ENCODE data around the gene PCK2.

The PCK2 gene

DNA sequence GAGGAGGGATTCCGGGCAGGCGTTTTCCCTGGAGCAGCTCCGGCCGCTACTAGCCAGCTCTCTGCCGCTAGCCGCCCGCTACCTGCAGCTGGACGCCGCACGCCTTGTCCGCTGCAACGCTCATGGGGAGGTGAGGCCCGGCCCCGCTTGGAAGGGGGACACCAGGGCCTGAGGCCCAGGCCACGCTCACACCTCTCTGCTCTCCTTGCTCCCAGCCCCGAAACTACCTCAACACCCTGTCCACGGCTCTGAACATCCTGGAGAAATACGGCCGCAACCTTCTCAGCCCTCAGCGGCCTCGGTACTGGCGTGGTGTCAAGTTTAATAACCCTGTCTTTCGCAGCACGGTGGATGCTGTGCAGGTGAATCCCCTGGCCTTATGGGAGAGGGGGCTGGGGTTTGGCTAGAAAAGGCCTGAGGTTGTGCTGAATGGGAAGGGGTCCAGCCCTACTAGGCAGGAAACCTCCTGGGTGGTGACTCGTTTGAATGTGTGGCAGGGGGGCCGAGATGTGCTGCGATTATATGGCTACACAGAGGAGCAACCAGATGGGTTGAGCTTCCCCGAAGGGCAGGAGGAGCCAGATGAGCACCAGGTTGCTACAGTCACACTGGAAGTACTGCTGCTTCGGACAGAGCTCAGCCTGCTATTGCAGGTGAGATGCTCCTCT lies 53.8 kb downstream of the PCK2 start:
- TF ChIP-seq NFIC (IDR thresholded peaks at IDR 0.05) (no peak), YY1 (IDR thresholded peaks at IDR 0.05; ENCODE audit: low read depth) (no peak), CEBPB (IDR thresholded peaks at IDR 0.05) (no peak)

GRCh38 chr14:24149302-24149969 lies 55.3 kb downstream of the PCK2 start:
- no peak for TF ChIP-seq TEAD4 (IDR thresholded peaks at IDR 0.05)
- no peak for TF ChIP-seq RAD21 (IDR thresholded peaks at IDR 0.05; ENCODE audit: low read depth)
- no peak for TF ChIP-seq TCF12 (IDR thresholded peaks at IDR 0.05; ENCODE audit: low read depth)
- TF ChIP-seq ZBTB7A (IDR thresholded peaks at IDR 0.05; ENCODE audit: low read depth) = no peak
- TF ChIP-seq CREB1 (IDR thresholded peaks at IDR 0.05; ENCODE audit: low read depth) = no peak
- TF ChIP-seq, protein P1, sequence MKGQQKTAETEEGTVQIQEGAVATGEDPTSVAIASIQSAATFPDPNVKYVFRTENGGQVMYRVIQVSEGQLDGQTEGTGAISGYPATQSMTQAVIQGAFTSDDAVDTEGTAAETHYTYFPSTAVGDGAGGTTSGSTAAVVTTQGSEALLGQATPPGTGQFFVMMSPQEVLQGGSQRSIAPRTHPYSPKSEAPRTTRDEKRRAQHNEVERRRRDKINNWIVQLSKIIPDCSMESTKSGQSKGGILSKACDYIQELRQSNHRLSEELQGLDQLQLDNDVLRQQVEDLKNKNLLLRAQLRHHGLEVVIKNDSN (IDR thresholded peaks at IDR 0.05) = no peak
- TF ChIP-seq TAF1 (IDR thresholded peaks at IDR 0.05; ENCODE audit: low read depth) = no peak
- TF ChIP-seq FOXM1 (IDR thresholded peaks at IDR 0.05; ENCODE audit: borderline replicate concordance, low read depth) = no peak
- TF ChIP-seq EP300 (IDR thresholded peaks at IDR 0.05; ENCODE audit: borderline replicate concordance) = no peak
- TF ChIP-seq NFIC (IDR thresholded peaks at IDR 0.05) = no peak
- TF ChIP-seq MAX (IDR thresholded peaks at IDR 0.05) = no peak
- no peak for TF ChIP-seq EGR1 (IDR thresholded peaks at IDR 0.05)
- no peak for TF ChIP-seq CEBPB (IDR thresholded peaks at IDR 0.05)
- TF ChIP-seq REST (IDR thresholded peaks at IDR 0.05; ENCODE audit: low read depth) = no peak
- no peak for TF ChIP-seq YY1 (IDR thresholded peaks at IDR 0.05; ENCODE audit: low read depth)

GRCh38 chr14:24150061-24150460 lies 56.0 kb downstream of the PCK2 start:
- TF ChIP-seq ZBTB7A (IDR thresholded peaks at IDR 0.05; ENCODE audit: low read depth) (no peak), NFIC (IDR thresholded peaks at IDR 0.05) (no peak), RAD21 (IDR thresholded peaks at IDR 0.05; ENCODE audit: low read depth) (no peak), YY1 (IDR thresholded peaks at IDR 0.05; ENCODE audit: low read depth) (no peak), REST (IDR thresholded peaks at IDR 0.05; ENCODE audit: low read depth) (no peak), FOXM1 (IDR thresholded peaks at IDR 0.05; ENCODE audit: borderline replicate concordance, low read depth) (no peak), TEAD4 (IDR thresholded peaks at IDR 0.05) (no peak)
- TF ChIP-seq, protein P1 (IDR thresholded peaks at IDR 0.05) = no peak

DNA sequence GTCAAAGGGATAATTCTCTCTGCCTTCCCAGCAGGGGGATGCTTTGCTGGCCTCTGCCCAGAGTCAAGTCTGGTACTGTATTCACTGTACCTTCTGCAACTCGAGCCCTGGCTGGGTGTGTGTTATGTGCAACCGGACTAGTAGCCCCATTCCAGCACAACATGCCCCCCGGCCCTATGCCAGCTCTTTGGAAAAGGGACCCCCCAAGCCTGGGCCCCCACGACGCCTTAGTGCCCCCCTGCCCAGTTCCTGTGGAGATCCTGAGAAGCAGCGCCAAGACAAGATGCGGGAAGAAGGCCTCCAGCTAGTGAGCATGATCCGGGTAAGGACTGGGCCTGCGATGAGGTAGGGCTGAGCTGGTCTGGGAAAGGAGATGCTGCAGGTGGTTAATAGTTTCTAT lies 56.5 kb downstream of the PCK2 start:
- TF ChIP-seq REST (IDR thresholded peaks at IDR 0.05; ENCODE audit: low read depth) = no peak
- no peak for TF ChIP-seq EGR1 (IDR thresholded peaks at IDR 0.05)
- TF ChIP-seq YY1 (IDR thresholded peaks at IDR 0.05; ENCODE audit: low read depth) = no peak
- TF ChIP-seq RAD21 (IDR thresholded peaks at IDR 0.05; ENCODE audit: low read depth) = no peak
- TF ChIP-seq FOXM1 (IDR thresholded peaks at IDR 0.05; ENCODE audit: borderline replicate concordance, low read depth) = no peak
- TF ChIP-seq TCF12 (IDR thresholded peaks at IDR 0.05; ENCODE audit: low read depth) = no peak
- no peak for TF ChIP-seq ZBTB7A (IDR thresholded peaks at IDR 0.05; ENCODE audit: low read depth)
- TF ChIP-seq CEBPB (IDR thresholded peaks at IDR 0.05) = no peak
- TF ChIP-seq, protein P1 (IDR thresholded peaks at IDR 0.05) = no peak
- no peak for TF ChIP-seq NFIC (IDR thresholded peaks at IDR 0.05)
- TF ChIP-seq CREB1 (IDR thresholded peaks at IDR 0.05; ENCODE audit: low read depth) = no peak
- TF ChIP-seq TEAD4 (IDR thresholded peaks at IDR 0.05) = no peak
- TF ChIP-seq EP300 (IDR thresholded peaks at IDR 0.05; ENCODE audit: borderline replicate concordance) = no peak
- no peak for TF ChIP-seq MAX (IDR thresholded peaks at IDR 0.05)
- TF ChIP-seq TAF1 (IDR thresholded peaks at IDR 0.05; ENCODE audit: low read depth) = no peak
